Peyer's patch (tissue), 4 donors: ENCODE data around the gene SMAP1. TPM values are rescaled to one million over a fixed set of nuclear protein-coding genes. Genes with fewer than 3 reads are reported as not detected.

Experiments
- DNase-seq, 3 donors: peaks; one replicate each; pipeline ENCODE4 v3.0.0-alpha.2; 2017 to 2019
- H3K27ac ChIP-seq, 4 donors: fragments of 200-600 bp; sonication (generic); one replicate each; pipeline ENCODE4 v1.5.1; 2016 to 2019
- H3K27me3 ChIP-seq, 2 donors: fragments of 200-600 bp; sonication (generic); one replicate each; pipeline ENCODE4 v1.5.1; 2019
- H3K36me3 ChIP-seq, 3 donors: fragments of 200-600 bp; sonication (generic); one replicate each; pipeline ENCODE4 v1.5.1; 2016 to 2019
- H3K4me1 ChIP-seq, 4 donors: fragments of 200-600 bp; sonication (generic); one replicate each; pipeline ENCODE4 v1.5.1; 2016 to 2019
- H3K4me3 ChIP-seq, 4 donors: fragments of 200-600 bp; sonication (generic); 1 replicate in 3 of 4; 2 replicates in 1 of 4; pipeline ENCODE4 v1.5.1; 2016 to 2019; ENCODE audit warnings: mild to moderate bottlenecking in 1 of 4
- H3K9me3 ChIP-seq, 4 donors: fragments of 200-600 bp; sonication (generic); one replicate each; pipeline ENCODE4 v1.5.1; 2016 to 2019; ENCODE audit warnings: mild to moderate bottlenecking in 1 of 4
- POLR2A ChIP-seq, 2 donors: fragments of 450-650 bp; IDR thresholded peaks; one replicate each; pipeline ENCODE4 v1.5.1; 2017; ENCODE audit warnings: antibody characterized with exemption in 2 of 2, mild to moderate bottlenecking in 2 of 2, moderate library complexity in 2 of 2
- total RNA-seq, 4 donors: library from RNA; depleted of rRNA; stranded (reverse); fragments of >200 nt; gene quantifications; one replicate each; pipeline ENCODE4 v1.1.0, GENCODE V29; 2016
- TF ChIP-seq, protein P1 (sequence below), 6 experiments: fragments of 450-650 bp in 4 of 6; fragments of 200-600 bp in 2 of 6; sonication (generic) in 1 of 6; IDR thresholded peaks; one replicate each; pipeline ENCODE4 v1.5.1; 2017 to 2019; ENCODE audit warnings: antibody characterized with exemption in 6 of 6, mild to moderate bottlenecking in 3 of 6, moderate library complexity in 1 of 6

SMAP1 gene
- total RNA-seq, 4 donors from 2014 or later = 23.1 to 48.9 (median 42.1) TPM

DNA sequence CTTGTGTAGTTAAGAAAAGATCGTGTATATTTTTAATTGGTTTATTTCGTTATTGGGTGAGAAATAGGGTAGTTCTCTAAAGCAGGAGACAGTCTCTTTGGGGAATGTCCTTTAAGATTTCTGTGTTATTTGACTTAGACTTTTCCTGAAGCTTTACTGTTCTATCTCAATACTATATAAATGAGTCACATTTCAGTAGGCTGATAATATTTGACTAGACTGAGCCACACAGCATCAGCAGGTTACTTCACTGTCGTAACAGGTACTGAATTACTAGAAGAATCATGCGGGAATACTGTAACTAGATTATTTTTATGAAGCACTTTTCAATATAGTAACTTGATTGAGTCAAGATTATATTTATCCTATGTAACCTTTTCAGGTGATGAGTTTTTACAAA, 1.4 kb downstream of the SMAP1 start:
- peak overlapping the region in 1 of 4 donors; percentile 91 for H3K27ac ChIP-seq
- H3K4me1 ChIP-seq = peaks cover 0 to 36% (median 4%) of the 10 kb centered on the region in 4 donors
- no peaks in the 10 kb centered on the region for H3K36me3 ChIP-seq
- no peaks in the 10 kb centered on the region for H3K9me3 ChIP-seq
- DNase-seq = no peak
- no peaks in the 10 kb centered on the region for H3K27me3 ChIP-seq
- TF ChIP-seq, protein P1, sequence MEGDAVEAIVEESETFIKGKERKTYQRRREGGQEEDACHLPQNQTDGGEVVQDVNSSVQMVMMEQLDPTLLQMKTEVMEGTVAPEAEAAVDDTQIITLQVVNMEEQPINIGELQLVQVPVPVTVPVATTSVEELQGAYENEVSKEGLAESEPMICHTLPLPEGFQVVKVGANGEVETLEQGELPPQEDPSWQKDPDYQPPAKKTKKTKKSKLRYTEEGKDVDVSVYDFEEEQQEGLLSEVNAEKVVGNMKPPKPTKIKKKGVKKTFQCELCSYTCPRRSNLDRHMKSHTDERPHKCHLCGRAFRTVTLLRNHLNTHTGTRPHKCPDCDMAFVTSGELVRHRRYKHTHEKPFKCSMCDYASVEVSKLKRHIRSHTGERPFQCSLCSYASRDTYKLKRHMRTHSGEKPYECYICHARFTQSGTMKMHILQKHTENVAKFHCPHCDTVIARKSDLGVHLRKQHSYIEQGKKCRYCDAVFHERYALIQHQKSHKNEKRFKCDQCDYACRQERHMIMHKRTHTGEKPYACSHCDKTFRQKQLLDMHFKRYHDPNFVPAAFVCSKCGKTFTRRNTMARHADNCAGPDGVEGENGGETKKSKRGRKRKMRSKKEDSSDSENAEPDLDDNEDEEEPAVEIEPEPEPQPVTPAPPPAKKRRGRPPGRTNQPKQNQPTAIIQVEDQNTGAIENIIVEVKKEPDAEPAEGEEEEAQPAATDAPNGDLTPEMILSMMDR (IDR thresholded peaks at IDR 0.05) = no peak
- TF ChIP-seq POLR2A (IDR thresholded peaks at IDR 0.05) = peak in 1 of 2 donors; percentile 28
- H3K4me3 ChIP-seq = peak overlapping the region in 3 of 4 donors; percentile 68 to 93 (median 78)

DNA sequence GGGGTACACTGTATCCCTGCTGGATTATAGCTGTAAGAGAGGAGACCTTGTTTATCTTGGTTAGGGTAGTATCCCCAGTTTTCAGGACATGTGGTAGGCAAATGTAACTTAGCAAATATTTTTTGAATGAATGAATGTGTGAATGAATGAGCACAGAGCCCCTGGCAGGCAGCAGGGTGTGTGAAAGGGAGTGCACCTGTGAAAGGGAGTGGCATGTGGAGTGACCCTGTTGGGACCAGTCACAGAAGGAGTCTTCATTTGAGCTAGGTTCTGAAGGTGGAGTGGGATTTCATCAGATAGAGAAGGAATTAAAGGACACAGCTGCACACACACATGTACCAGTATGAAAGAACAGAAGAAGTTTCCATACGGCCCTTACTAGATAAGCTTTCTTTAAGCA, 4.9 kb downstream of the SMAP1 start:
- H3K9me3 ChIP-seq = no peaks in the 10 kb centered on the region
- H3K27me3 ChIP-seq = no peaks in the 10 kb centered on the region
- TF ChIP-seq, protein P1 (IDR thresholded peaks at IDR 0.05) = no peak
- no peak for TF ChIP-seq POLR2A (IDR thresholded peaks at IDR 0.05)
- no peaks in the 10 kb centered on the region for H3K36me3 ChIP-seq
- no peak for DNase-seq
- H3K27ac ChIP-seq = no peak overlapping the region
- H3K4me3 ChIP-seq = no peak overlapping the region
- peaks cover 0 to 36% (median 4%) of the 10 kb centered on the region in 4 donors for H3K4me1 ChIP-seq

DNA sequence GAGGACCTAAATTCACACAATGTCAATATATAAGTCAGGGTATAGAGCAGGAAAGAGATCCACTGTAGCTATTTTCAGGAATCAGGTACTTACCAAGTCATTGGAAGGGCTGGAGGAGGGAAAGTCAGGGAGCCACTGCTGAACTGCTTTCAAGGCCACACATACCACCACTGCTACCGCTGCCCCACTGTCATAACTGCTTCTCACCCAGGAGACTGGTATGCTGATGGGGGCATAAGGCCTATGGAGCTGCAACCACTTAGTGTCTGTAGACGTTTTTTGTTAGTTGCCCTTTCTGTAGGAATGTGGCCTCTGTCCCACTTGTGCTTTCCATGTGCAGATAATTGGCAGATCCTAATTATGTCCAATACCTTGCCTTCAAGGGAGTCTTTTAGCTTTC, 5.4 kb downstream of the SMAP1 start:
- TF ChIP-seq, protein P1 (IDR thresholded peaks at IDR 0.05) = no peak
- no peak for TF ChIP-seq POLR2A (IDR thresholded peaks at IDR 0.05)
- Histone ChIP-seq H3K4me1 (peaks cover 0 to 36% (median 4%) of the 10 kb centered on the region in 4 donors), H3K4me3 (no peak overlapping the region)

DNA sequence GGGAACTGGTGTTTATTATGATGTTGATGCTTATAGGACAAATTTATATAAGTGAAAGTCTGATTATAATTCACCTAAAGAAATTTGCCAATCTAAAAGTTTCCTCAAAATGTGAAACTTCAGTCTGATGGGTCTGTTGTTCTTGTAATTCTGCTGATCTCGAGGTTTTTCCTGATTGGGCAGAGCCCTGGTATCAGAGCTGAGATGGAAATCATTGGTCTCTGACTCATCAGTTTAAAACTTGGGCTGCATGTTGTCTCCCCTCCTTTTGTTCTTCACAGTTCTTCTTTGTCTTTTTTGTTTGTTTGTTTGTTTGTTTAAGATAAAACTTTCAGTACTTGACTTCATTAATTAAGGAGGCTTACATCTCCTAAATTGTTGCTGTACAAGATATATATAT, 5.9 kb downstream of the SMAP1 start:
- Histone ChIP-seq H3K9me3 (no peaks in the 10 kb centered on the region), H3K36me3 (no peaks in the 10 kb centered on the region), H3K27me3 (no peaks in the 10 kb centered on the region), H3K27ac (no peak overlapping the region), H3K4me1 (peaks cover 0 to 36% (median 4%) of the 10 kb centered on the region in 4 donors), H3K4me3 (no peak overlapping the region)
- DNase-seq = no peak
- no peak for TF ChIP-seq POLR2A (IDR thresholded peaks at IDR 0.05)
- TF ChIP-seq, protein P1 (IDR thresholded peaks at IDR 0.05) = no peak

More for the DNA sequence above, 5.4 kb downstream of the SMAP1 start:
- no peak overlapping the region for H3K27ac ChIP-seq
- no peaks in the 10 kb centered on the region for H3K36me3 ChIP-seq
- no peaks in the 10 kb centered on the region for H3K9me3 ChIP-seq
- no peak for DNase-seq
- H3K27me3 ChIP-seq = no peaks in the 10 kb centered on the region

DNA sequence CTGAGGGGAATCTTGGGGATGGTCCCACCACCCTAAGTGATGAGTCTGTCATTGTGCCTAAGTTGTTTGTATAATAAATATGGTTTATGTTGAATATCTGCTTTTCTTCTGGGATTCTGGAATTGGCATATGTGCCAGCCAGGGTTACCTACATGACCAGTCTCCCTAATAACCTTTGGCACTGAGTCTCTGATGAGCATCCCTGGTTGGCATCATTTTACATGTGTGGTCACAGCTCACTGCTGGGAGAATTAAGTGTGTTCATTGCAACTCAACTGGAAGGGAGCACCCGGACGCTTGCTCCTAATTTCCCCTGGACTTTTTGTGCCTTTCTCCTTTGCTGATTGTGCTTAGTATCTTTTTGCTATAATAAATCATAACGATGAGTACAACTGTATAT, 8.1 kb downstream of the SMAP1 start:
- no peak for DNase-seq
- H3K27me3 ChIP-seq = no peaks in the 10 kb centered on the region
- no peaks in the 10 kb centered on the region for H3K36me3 ChIP-seq
- H3K4me1 ChIP-seq = peaks cover 0 to 20% (median 0%) of the 10 kb centered on the region in 4 donors
- no peak overlapping the region for H3K27ac ChIP-seq
- no peaks in the 10 kb centered on the region for H3K9me3 ChIP-seq
- no peak overlapping the region for H3K4me3 ChIP-seq
- TF ChIP-seq POLR2A (IDR thresholded peaks at IDR 0.05) = no peak
- TF ChIP-seq, protein P1 (IDR thresholded peaks at IDR 0.05) = no peak

DNA sequence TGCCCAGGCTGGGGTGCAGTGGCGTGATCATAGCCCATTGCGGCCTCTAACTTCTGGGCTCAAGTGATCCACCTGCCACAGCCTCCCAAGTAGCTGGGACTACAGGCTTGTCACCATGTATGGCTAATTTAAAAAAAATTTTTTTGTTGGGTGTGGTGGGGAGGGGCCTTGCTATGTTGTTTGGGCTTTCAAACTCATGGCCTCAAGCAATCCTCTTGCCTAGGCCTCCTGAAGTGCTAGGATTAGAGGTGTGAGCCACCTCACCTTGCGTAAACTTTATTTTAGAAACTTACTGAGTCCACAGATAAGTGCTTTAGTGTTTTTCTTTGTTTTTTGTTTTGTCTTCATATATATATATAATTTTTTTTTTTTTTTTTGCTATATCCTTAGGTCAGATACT, 9.1 kb downstream of the SMAP1 start:
- no peak overlapping the region for H3K27ac ChIP-seq
- H3K27me3 ChIP-seq = no peaks in the 10 kb centered on the region
- no peak for DNase-seq
- no peaks in the 10 kb centered on the region for H3K9me3 ChIP-seq
- H3K36me3 ChIP-seq = no peaks in the 10 kb centered on the region
- H3K4me3 ChIP-seq = no peak overlapping the region
- peaks cover 0 to 15% (median 0%) of the 10 kb centered on the region in 4 donors for H3K4me1 ChIP-seq
- TF ChIP-seq POLR2A (IDR thresholded peaks at IDR 0.05) = no peak
- TF ChIP-seq, protein P1 (IDR thresholded peaks at IDR 0.05) = no peak
